ENCODE data around the gene ERC1. TPM values are rescaled to one million over a fixed set of nuclear protein-coding genes. Genes with fewer than 3 reads are reported as not detected.

ERC1 gene
- total RNA-seq, 6 experiments from 2014 or later = 44.1 to 48.9 (median 47.9) TPM

DNA sequence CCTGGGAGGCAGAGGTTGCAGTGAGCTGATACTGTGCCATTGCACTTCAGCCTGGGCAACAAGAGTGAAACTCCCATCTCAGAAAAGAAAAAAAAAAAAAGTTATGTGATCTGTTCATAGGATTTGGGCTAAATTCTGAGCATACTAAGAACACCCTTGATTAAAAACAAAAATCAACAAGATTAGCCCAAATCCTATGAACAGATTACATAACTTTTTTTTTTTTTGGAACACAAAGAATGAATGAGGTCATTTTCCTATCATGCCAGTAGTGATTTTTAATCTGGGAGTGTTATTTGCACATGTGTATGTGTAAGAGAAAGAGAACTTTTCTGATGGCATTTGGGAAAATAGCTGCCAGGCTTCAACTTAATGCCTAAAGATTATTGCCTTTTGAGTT lies 208.7 kb downstream of the ERC1 start:
- TF ChIP-seq, protein P1, sequence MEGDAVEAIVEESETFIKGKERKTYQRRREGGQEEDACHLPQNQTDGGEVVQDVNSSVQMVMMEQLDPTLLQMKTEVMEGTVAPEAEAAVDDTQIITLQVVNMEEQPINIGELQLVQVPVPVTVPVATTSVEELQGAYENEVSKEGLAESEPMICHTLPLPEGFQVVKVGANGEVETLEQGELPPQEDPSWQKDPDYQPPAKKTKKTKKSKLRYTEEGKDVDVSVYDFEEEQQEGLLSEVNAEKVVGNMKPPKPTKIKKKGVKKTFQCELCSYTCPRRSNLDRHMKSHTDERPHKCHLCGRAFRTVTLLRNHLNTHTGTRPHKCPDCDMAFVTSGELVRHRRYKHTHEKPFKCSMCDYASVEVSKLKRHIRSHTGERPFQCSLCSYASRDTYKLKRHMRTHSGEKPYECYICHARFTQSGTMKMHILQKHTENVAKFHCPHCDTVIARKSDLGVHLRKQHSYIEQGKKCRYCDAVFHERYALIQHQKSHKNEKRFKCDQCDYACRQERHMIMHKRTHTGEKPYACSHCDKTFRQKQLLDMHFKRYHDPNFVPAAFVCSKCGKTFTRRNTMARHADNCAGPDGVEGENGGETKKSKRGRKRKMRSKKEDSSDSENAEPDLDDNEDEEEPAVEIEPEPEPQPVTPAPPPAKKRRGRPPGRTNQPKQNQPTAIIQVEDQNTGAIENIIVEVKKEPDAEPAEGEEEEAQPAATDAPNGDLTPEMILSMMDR (IDR thresholded peaks at IDR 0.05) = no peak
- Mint-ChIP-seq H3K27ac (no peak overlapping the region), H3K27me3 (ENCODE audit: insufficient read depth) (peaks cover 2% of the 10 kb centered on the region; the same call in 1 of the 2 replicates), H3K4me3 (no peak overlapping the region), H3K4me1 (ENCODE audit: low read depth) (peaks cover 30% of the 10 kb centered on the region), H3K36me3 (ENCODE audit: low read depth) (peaks cover 8% of the 10 kb centered on the region; the same call in 1 of the 2 replicates), H3K9me3 (peaks cover 7% of the 10 kb centered on the region; the same call in 1 of the 2 replicates)
- no peak for DNase-seq

DNA sequence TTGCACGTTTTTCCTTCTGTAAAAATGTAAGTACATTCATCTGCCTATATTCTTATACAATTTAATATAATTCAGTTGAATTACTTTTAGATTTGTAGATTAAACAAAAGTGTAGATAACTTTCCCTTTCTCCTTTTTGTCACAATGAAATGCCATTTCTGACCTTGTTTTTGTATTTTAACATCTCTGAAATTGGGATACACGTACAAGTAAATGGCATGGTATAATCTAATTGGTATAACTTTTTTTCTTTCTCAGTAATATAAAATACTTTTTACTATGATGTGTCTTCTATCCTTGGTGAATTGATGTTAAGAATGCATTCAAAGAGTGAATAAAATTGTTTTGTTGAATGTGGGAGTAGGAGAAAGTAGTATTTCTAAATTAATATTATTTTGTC lies 210.0 kb downstream of the ERC1 start:
- Mint-ChIP-seq H3K27me3 (ENCODE audit: insufficient read depth) (peaks cover 2% of the 10 kb centered on the region; the same call in 1 of the 2 replicates), H3K36me3 (ENCODE audit: low read depth) (peaks cover 8% of the 10 kb centered on the region; the same call in 1 of the 2 replicates), H3K4me3 (no peak overlapping the region), H3K4me1 (ENCODE audit: low read depth) (peaks cover 39% of the 10 kb centered on the region), H3K9me3 (peaks cover 7% of the 10 kb centered on the region; the same call in 1 of the 2 replicates), H3K27ac (no peak overlapping the region)
- no peak for DNase-seq
- TF ChIP-seq, protein P1 (IDR thresholded peaks at IDR 0.05) = no peak

DNA sequence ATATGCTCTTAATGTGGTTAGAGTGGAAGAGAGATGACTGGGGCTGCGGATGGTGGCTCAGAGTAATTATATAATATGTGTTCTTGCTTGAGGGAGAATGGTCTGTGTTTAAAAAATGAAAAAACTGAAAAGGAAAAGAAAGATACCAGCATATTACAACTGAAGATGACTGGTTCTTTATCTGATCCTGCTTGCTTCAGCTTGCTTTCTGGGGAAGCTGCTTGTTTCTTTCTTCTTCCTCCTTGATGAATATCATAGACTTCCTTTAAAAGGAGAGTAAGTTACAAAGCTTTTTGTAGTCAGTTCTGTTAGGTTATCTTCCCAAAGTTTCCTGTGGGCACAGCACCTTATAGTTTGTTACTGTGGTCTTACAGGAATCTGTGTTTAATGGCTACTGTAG lies 210.9 kb downstream of the ERC1 start:
- H3K36me3 Mint-ChIP-seq (ENCODE audit: low read depth) = peaks cover 8% of the 10 kb centered on the region; the same call in 1 of the 2 replicates
- peaks cover 2% of the 10 kb centered on the region; the same call in 1 of the 2 replicates for H3K27me3 Mint-ChIP-seq (ENCODE audit: insufficient read depth)
- peaks cover 41% of the 10 kb centered on the region for H3K4me1 Mint-ChIP-seq (ENCODE audit: low read depth)
- no peak for DNase-seq
- H3K27ac Mint-ChIP-seq = peak overlapping the region; percentile 2; the same call in 1 of the 2 replicates
- no peak overlapping the region for H3K4me3 Mint-ChIP-seq
- peaks cover 7% of the 10 kb centered on the region; the same call in 1 of the 2 replicates for H3K9me3 Mint-ChIP-seq
- TF ChIP-seq, protein P1 (IDR thresholded peaks at IDR 0.05) = no peak

DNA sequence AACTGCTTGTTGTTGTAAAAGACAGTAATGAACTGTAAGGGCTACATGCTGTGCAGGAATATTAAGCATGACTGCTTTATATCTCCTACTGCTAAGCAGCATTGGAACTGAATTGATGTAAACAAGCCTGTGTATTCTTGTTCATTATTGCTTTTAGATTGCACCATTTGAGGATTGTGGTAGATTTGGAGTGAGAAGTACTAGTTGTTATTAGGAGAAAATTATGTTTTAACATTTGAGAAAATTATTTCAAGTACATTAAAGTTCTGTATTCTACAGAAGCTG lies 212.7 kb downstream of the ERC1 start:
- Mint-ChIP-seq H3K9me3 (peaks cover under 1% of the 10 kb centered on the region; the same call in 1 of the 2 replicates), H3K27ac (no peak overlapping the region), H3K4me1 (ENCODE audit: low read depth) (peaks cover 35% of the 10 kb centered on the region), H3K27me3 (ENCODE audit: insufficient read depth) (peaks cover 2% of the 10 kb centered on the region; the same call in 1 of the 2 replicates), H3K4me3 (no peak overlapping the region), H3K36me3 (ENCODE audit: low read depth) (peaks cover 7% of the 10 kb centered on the region; the same call in 1 of the 2 replicates)
- TF ChIP-seq, protein P1 (IDR thresholded peaks at IDR 0.05) = no peak
- no peak for DNase-seq

DNA sequence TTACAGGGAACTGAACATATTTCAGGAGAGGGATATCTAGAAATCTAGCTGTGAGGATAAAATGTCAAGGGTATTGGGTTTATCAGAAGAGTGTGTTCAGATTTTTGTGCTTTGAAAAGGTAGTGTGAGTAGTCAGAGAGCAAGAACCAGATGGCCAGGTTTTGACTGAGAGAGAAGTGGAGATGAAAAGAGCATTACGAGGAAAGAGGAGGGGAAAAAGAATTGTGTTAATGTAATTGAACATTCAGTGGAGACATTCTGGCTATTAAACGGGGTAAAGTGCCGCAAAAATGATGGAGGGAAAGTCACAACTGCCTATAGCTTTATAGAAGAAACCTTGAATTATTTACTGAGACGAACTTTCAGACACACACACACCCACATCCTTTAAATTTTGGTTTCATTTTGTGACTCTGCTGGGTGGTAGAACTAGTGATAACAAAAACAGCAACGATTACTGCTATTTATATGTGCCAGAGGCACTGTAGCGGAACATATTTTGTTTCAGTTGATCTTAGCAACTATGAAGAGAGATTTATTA lies 213.6 kb downstream of the ERC1 start:
- Mint-ChIP-seq H3K4me3 (no peak overlapping the region), H3K27me3 (ENCODE audit: insufficient read depth) (peaks cover 2% of the 10 kb centered on the region; the same call in 1 of the 2 replicates), H3K27ac (no peak overlapping the region), H3K36me3 (ENCODE audit: low read depth) (peaks cover 11% of the 10 kb centered on the region), H3K4me1 (ENCODE audit: low read depth) (peaks cover 35% of the 10 kb centered on the region), H3K9me3 (no peaks in the 10 kb centered on the region)
- TF ChIP-seq, protein P1 (IDR thresholded peaks at IDR 0.05) = no peak
- no peak for DNase-seq

Measured in HFFc6 (cell line).